GM18517 (cell line): ENCODE results near the gene MT4.
"Not testable (repeated sequence)": the region's sequence is repeated elsewhere in the genome, so short reads cannot be mapped to it uniquely, and the experiment has no call there.

ENCODE experiments used
- ATAC-seq: cut with Tn5 transposase; IDR thresholded peaks from one replicate; pipeline ENCODE4 v1.9.1; 2021; ENCODE audit warnings: mild to moderate bottlenecking, moderate library complexity; ENCODE audit not compliant: unreplicated experiment

Gene MT4

DNA sequence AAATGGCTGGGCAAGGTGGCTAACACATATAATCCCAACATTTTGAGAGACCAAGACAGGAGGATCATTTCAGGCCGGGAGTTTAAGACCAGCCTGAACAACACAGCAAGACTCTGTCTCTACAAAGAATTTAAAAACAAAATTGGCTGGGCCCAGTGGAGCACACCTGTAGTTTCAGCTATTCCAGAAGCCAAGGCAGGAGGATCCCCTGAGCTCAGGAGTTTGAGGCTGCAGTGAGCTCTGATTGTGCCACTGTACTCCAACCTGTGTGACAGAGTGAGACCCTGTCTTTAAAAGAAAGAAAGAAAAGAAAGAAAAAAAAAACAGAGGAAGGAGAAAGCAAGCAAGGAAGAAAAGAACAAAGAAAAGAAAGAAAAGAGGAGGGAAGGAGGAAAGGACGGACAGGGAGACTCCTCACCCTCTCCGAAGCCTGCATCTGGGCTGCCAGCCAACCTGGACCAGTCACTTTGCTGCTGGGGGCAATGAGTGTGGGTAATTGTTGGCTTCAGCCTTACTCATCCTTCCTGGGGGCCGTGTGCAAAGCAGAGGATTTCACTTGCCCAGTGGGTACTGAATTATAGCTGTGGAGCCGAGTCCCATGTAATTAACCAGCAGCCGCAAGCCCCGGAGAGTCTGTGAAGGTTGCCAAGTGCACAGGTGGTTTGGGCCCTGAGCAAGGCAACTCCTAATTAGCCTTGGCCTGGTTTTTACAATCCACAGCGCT lies 6.7 kb upstream of the MT4 start:
- no peak for ATAC-seq

DNA sequence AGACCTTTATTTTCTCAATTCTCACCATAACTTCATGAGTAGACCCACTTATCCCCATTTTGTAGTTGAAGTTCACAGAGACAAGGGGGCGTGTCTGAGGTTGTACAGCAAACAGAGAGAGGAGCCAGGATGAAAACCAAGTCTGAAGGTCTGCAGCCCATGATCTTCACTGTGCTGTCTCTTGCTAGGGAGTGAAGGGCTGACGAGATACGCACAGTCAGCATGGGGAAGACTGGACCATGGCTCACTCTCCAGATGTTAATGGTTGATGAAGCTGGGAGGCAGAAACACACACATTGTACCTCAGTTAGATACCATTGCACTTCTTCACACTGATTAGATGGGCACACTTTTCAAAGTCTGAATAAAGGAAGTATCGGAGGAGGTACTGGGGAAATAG lies 5.8 kb upstream of the MT4 start:
- no peak for ATAC-seq

DNA sequence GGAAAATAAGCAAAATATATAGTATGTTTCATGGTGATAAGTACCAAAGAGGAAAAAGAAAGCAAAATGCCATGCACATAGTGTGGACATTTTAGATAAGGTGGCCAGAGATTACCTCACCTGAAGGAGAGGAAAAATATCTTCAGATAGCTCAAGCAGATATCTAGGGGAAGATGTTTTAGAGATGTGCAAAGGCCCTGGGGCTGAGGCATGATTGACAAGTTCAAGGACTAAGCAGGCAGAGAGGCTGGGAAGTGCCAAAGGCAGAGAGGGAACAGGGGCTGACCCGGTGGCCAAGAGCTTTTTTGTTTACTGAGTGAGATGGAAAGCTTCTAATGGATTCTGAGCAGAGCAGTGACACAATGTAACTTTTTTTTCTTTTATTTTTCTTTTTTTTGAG lies 4.4 kb upstream of the MT4 start:
- no peak for ATAC-seq

DNA sequence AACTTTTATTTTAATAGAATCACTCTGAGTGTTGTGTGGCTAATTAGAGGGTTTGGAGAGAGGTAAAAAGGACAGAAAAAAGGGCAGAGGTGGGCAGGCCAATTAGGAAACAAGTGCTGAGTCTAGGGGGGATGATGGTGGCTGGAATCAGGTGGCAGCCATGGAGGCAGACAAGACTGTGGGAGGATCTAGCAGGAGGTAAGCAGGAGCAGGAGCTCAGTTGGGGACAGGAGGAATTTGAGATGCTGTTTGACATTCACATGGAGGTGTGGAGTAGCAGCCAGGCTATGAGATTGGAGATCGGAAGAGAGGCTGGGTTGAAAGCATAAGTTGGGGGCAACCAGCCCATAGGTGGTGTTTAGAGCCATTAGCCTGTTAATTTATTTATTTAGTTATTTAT lies 3.7 kb upstream of the MT4 start:
- ATAC-seq = no peak

DNA sequence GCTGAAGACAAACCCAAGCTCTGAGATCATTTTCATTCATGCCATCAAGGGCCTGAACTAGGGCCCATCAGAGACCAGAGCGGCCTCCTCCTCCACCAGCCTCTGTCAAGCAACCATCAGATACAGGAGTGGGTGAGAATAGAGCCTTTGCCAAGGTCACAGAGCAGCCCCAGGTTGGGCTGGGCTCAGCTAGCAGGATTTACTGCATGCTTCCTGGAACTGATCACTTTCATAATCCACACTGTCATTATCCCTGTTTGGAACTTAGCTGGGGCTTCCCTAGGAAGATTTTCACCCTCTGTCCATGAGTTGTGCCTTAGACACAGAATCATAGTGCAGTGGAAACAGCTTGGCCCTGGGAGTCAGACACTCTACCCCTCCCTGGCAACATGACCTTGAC lies 5.1 kb downstream of the MT4 start:
- no peak for ATAC-seq

DNA sequence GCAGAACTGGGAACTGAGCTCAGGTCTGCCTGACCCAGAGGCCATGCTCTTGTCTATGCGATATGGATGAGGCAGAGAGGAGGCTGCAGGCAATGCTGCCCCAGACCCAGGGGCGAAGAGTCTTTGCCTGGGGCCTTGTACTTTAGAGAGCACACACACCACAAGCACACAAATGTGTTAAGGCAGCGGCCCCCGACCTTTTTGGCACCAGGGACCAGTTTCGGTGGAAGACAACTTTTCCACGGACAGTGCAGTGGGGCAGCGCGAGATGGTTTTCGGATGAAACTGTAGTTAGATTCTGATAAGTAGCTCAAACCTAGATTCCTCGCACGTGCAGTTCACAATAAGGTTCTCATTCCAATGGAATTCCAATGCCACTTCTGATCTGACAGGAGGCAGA lies 6.7 kb downstream of the MT4 start:
- no peak for ATAC-seq

DNA sequence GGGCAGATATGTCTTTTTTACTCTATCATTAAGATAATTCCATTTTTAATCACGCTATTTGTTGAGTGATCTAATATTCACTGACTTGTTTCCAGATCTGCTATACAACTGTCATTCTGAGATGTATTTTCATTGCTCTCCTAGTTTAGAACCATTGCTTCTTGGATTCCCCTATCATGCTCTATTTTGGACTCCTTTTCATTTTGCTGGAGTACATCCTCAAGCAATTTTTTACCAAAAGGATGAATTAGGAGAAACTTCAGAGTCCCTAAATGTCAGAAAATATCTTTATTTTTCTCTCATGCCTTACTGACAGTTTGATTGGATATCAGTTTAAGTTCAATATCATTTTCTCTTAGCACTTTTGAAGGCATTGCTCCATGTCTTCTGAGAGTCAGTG lies 9.8 kb downstream of the MT4 start:
- no peak for ATAC-seq

DNA sequence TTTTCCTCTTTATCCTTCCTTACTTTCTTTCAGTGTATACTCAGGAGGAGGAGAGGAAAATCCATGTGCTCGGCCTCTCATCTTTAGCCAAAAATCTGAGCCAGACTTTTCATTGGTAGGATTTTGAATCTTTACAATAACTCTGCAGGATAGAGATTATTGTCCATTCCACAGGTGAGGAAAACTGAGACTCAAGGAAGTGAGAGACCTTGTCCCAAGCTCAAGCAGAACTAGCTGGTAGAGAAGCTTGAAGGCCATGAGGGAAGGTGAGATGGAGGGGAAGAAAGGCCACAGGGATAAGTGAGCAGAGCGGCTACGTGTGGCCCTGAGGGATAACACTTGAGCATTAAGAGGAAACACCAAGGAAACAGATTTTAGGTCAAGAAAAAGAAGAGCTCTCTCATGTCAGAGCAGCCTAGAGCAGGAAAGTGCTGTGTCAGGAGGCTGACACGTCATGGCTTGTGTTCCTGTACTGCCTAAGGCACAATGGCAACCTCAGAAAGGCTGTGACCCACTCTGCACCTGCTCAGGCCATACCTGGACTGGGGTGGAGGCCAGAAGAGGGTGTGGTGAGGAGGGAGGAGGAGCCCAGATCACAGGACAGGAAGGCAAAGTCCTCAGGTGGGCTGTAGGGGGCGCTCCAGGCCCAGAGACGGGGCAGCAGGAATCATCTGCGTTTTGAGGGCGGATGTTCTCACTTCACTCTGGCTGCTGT lies 11.9 kb downstream of the MT4 start:
- ATAC-seq = peak; percentile 87

DNA sequence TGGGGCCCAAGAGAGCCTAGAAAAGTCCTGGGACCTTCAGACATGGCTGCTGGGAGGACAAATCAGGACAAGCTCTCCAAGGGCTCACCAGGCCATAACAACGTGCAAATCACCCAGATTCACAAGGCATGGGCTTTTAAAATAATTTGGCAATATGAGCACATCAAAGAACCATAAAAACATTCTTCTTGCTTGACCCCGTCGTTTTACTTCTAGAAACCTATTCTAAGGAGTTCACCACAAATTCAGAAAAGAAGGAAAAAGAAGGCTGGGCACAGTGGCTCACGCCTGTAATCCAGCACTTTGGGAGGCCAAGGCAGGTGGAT lies 12.4 kb downstream of the MT4 start:
- ATAC-seq = no peak

DNA sequence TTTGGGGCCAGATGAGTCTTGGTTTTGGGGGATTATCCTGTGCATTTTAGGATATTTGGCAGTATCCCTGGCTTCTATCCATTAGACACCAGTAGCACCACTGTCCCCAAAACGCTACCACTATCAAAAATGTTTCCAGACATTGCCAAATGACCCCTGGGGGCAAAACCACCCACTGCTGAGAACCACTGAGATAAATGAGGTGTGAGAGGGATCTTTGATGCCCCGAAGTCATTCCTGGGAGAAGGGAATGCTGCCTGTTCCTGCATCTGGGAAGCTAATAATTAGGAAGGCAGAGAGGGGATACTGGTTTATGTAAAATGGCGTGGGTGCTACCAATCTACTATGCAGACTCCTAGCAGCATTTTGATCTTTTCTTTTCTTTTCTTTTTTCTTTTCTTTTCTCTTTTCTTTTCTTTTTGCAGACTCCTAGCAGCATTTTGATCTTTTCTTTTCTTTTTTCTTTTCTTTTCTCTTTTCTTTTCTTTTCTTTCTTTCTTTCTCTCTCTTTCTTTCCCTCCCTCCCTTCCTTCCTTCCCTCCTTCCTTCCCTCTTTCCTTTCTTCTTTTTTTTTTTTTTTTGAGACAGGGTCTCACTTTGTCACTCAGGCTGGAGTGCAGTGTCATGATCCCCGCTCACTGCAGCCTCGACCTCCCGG lies 15.6 kb downstream of the MT4 start:
- ATAC-seq = no peak

DNA sequence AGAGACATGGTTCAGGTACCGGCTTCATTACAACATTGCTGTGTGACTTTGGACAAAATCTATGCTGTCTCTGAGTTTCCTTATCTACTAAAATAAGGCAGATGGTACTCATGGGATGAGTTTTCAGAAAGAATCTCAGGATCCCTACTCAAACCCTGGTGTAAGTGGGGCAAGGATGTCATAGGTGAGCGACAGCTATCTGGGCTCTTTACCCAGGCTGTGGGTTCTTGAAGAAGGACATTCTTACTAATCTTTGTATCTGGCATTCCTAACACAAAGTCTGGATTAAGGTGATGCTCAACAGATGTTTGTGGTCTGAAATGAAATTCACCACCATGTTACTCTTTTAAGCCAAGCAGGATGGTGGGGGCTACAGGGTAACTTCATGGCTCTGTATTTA lies 18.0 kb downstream of the MT4 start:
- ATAC-seq = not testable (repeated sequence)

DNA sequence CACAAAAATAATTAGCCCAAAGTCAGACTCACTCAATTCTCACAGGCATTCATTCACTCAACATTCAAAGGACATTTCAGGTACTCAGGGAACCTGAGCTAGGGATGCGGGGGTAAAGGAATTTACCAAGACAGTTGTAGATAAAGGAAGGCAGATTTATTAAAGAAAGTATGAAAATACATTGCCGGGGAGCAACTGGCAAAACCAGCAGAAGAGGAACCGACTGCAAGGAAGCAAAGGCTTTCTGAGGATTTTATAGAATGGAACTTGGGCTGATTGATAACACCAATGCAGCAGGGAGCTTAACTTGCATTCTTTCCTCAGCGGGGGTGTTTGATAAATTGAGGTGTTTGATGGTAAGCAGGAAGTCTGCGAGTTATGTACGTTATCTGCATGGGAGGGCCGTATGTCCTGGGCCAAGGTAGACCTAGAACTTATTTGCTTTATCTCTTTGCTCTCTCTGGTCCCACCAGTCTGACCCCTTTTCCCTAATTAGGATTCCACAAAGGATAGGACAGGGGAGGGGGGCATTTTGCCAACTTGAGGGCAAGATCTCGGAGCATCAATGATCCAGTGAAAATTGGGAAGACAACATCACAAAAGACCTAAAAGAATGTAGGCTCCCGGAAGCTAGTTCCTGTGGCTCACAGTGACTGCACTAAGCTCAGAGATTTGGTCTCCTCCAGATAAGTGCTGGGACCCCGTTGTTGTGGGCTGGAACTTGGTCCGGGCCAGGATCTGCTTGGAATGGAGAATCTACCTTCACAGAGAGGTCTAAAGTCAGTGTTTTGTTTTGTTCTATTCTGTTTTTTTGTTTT lies 18.7 kb downstream of the MT4 start:
- ATAC-seq = no peak

DNA sequence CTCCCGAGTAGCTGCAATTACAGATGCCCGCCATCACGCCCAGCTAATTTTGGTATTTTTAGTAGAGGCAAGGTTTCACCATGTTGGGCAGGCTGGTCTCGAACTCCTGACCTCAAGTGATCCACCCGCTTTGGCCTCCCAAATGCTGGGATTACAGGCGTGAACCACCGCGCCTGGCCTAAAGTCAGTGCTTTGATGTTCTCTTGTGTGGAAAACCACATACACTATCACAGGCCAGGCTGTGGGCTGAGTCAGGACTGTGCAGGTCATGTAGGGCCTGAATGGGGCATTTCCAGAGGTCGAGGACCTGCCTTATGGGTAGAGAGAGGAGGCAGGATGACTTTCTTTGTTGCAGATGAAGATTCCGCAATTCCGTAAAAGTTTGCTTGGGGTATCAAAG lies 19.4 kb downstream of the MT4 start:
- no peak for ATAC-seq

DNA sequence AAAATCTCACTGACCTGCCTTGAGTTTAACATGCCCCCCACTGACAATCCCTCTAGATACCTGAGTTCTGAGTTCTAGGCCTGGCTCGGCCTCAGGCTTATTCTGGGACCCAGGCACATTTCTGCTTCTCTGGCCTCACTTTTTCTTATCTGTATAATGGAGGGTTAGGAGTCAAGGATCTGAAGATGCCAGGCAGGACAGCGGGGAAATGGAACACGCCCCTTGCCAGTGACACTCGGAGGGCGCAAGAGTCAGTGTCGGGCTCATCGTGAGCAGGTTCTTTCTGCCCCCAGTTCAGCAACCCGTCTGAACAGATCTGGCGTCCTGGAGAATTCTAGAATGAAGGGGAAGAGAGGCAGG lies 23.9 kb downstream of the MT4 start:
- no peak for ATAC-seq

DNA sequence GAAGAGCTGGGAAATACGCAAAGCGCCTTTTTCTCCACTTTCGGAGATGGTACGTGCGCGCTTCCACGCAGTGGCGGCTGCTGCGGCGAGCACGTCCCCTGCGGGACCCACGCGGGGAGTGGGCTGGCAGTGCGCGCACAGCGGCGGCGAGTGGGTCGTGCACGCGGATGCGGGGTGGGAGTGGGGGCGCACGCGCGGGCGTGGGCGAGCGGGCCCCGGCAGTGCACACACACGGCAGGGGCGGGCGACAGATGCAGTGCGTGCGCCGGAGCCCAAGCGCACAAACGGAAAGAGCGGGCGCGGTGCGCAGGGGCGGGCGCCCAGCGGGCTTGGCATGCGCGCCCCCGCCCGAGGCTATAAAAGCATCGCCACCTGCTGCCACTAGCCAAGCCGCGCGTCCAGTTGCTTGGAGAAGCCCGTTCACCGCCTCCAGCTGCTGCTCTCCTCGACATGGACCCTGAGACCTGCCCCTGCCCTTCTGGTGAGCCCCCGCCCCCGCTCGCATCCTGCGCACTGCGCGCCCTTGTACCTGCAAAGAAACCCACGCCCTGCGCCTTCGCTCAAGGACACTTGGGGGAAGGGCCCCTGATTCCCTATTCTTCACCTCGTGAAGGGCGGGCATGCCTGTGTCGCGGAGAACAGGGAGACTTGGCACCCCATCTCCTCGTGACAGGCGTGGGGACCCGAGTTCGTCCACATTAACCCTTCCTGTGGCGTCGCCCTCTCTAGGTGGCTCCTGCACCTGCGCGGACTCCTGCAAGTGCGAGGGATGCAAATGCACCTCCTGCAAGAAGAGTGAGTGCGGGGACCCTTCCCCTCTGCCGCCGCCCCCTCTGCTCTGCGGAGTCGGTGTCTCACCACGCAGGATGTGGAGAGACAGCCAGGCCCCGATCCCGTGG lies 24.5 kb downstream of the MT4 start, which contains the start of gene MT3:
Gene MT3 (plus strand): TSS at position 388 of the 899 bp plus-strand sequence. CDS start 63 bp downstream, at position 451.
- no peak for ATAC-seq

DNA sequence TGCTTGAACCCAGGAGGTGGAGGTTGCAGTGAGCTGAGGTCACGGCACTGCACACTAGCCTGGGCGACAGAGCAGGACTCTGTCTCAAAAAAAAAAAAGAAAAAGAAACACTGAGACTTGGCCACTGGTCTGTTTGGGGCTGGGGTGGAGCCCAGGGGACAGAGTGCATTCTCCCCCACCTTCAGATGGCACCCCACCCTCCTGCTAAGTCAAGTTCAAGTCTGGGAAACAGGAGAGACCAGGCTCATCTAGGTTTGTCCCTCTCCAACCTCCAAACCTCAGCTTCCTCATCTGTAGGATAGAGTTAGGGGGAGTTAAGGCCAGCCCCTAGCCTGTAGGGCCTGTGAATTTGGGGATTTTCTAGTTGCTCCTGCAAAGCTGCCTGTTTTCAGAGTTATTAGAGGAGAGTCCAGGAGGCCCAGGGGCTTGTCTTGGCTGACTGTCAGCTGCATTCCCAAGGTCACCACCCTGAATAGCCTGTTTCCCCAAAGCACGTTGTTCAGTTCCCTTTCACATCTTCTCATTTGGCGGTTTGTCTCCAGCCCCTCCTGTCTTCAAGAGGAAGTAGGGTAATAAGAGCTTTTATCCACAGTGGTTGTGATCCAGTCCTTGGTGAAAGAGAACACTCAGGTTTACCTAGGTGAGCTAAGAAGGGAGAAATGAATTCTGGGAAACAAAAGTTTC lies 26.6 kb downstream of the MT4 start:
- no peak for ATAC-seq

DNA sequence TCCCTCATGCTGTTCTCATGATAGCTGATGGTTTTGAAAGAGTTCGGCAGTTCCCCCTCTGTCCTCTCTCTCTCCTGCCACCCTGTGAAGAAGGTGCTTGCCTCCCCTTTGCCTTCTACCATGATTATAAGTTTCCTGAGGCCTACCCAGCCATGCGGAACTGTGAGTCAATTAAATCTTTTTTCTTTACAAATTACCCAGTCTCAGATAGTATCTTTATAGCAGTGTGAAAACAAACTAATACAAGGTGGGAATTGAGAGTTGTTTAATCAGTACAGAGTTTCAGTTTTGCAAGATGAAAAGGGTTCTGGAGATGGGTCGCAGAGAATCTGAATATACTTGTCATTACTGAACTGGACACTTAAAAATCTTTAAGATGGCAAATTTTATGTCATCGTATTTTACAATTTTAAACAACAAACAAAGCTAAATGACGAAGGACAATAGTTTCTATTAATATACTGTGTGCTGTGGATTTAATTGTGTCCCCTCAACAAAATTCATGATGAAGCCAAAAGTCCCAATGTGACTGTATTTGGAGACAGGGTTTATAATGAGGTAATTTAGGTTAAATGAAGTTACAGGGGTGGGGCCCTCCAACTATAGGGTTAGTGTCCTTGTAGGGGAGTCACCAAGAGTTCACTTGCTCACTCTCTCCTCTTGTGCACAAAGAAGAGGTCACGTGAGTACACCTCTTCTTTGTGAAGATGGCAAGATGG lies 28.9 kb downstream of the MT4 start:
- ATAC-seq = no peak

DNA sequence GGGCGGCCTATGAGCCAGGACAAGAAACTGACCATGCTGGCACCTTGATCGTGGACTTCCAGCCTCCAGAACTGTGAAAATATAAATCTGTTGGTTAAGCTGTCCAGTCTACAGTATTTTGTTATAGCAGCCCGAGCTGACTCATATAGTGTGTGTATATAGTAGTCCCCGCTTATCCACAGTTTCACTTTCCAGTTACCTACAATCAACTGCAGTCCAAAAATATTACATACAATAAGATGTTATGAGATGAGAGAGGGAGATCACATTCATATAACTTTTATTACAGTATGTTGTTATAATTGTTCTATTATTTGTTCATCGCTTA lies 29.4 kb downstream of the MT4 start:
- ATAC-seq = no peak

DNA sequence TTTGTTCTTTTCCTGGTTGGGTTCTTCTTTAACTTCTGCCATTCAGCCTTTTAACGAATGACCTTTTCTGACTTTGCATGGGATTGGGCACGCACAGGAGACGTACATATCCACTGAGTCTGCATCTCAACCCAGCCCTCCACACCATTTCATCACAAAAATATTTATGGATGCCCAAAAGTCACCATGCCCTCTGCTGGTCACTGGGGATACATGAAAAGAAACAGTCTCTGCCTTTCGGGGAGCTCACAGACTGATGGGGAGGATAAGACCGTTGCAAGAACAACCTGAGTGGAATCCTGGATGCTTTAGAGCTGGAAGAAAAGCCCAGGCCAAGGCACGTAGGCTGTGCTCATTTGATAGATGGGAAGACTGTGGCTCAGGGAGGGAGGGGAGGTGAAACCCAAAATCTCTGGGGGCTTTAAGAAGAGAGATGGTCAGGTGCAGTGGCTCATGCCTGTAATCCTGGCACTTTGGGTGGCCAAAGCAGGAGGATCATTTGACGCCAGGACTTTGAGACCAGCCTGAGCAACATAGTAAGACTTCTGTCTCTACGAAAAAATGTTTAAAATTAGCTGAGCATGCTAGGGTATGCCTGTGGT lies 35.6 kb downstream of the MT4 start:
- no peak for ATAC-seq
